Small intestine (tissue), 7 donors: ENCODE measurements around the gene ZNF699. TPM values are rescaled to one million over a fixed set of nuclear protein-coding genes. Genes with fewer than 3 reads are reported as not detected.
"Not testable (repeated sequence)": the region's sequence is repeated elsewhere in the genome, so short reads cannot be mapped to it uniquely, and the experiment has no call there.

Experiments used
- DNase-seq, 2 donors: peaks; one replicate each; pipeline versions ENCODE4 v3.0.0 to v3.0.0-alpha.2; 2013
- FAIRE-seq: peaks from 2 replicates; lab custom pipeline; 2012; peaks lifted over from hg19 to GRCh38; lab: Jason Lieb, UNC
- H3K27ac ChIP-seq, 3 donors: one replicate each; pipeline ENCODE4 v1.5.1; 2013; ENCODE audit warnings: low read length in 2 of 3, mild to moderate bottlenecking in 2 of 3, control low read depth in 1 of 3, inconsistent platforms in 1 of 3, low read depth in 1 of 3, moderate library complexity in 1 of 3
- H3K27me3 ChIP-seq, 3 donors: one replicate each; pipeline ENCODE4 v1.6.1; 2013; ENCODE audit warnings: low read length in 3 of 3, inconsistent platforms in 1 of 3; ENCODE audit not compliant: control insufficient read depth in 3 of 3, insufficient read depth in 3 of 3
- H3K36me3 ChIP-seq, 3 donors: one replicate each; pipeline ENCODE4 v1.6.1; 2013; ENCODE audit warnings: low read length in 3 of 3, inconsistent platforms in 1 of 3, low read depth in 1 of 3, mild to moderate bottlenecking in 1 of 3, moderate library complexity in 1 of 3; ENCODE audit not compliant: control insufficient read depth in 3 of 3, insufficient read depth in 2 of 3
- H3K4me1 ChIP-seq, 3 donors: one replicate each; pipeline ENCODE4 v1.6.1; 2013; ENCODE audit warnings: low read length in 2 of 3, inconsistent platforms in 1 of 3, low read depth in 1 of 3, mild to moderate bottlenecking in 1 of 3, moderate library complexity in 1 of 3; ENCODE audit not compliant: control insufficient read depth in 3 of 3, insufficient read depth in 2 of 3
- H3K4me3 ChIP-seq, 3 donors: one replicate each; pipeline ENCODE4 v1.5.1; 2013; ENCODE audit warnings: low read length in 3 of 3, control low read depth in 1 of 3, inconsistent platforms in 1 of 3, low read depth in 1 of 3, mild to moderate bottlenecking in 1 of 3, moderate library complexity in 1 of 3
- H3K9me3 ChIP-seq, 2 donors: one replicate each; pipeline ENCODE4 v1.6.1; 2013; ENCODE audit warnings: low read depth in 1 of 2, low read length in 1 of 2; ENCODE audit not compliant: control insufficient read depth in 2 of 2, insufficient read depth in 1 of 2
- WGBS, 3 donors: extraction: QIAGEN DNeasy Blood & Tissue Kit; methylation state at CpG; one replicate each; pipeline ENCODE4 v1.1.7; 2013; 5-methylcytosine and 5-hydroxymethylcytosine counted together
- polyA plus RNA-seq, 4 donors: library from polyadenylated mRNA; stranded (reverse) in 3 of 4; unstranded in 1 of 4; fragments of 200-250 nt in 3 of 4; fragments of 120-200 nt in 1 of 4; gene quantifications; one replicate each; pipeline versions ENCODE4 v1.2.1 to v1.2.3, GENCODE V29; 2013
- donor health status: healthy with polysubstance abuse.
- donor health status: control.
- donor health status: control.
- donor health status: Bipolar disorder and iron deficiency.
- donor health status: healthy.

ZNF699 gene
- polyA plus RNA-seq, 4 donors: 0.22 to 3.8 (median 1.4) TPM

- no peak overlapping the region for H3K27ac ChIP-seq
- peaks cover 0 to 54% of the 10 kb centered on the region in 2 donors for H3K9me3 ChIP-seq
- H3K36me3 ChIP-seq: peaks cover 0 to 24% (median 7%) of the 10 kb centered on the region in 3 donors
- H3K27me3 ChIP-seq: no peaks in the 10 kb centered on the region
- FAIRE-seq (no peak), DNase-seq (no peak)
- H3K4me3 ChIP-seq: no peak overlapping the region
- H3K4me1 ChIP-seq: no peaks in the 10 kb centered on the region
Measured at GRCh38 chr19:9329999-9330398, 20.4 kb upstream of the ZNF699 start.

DNA sequence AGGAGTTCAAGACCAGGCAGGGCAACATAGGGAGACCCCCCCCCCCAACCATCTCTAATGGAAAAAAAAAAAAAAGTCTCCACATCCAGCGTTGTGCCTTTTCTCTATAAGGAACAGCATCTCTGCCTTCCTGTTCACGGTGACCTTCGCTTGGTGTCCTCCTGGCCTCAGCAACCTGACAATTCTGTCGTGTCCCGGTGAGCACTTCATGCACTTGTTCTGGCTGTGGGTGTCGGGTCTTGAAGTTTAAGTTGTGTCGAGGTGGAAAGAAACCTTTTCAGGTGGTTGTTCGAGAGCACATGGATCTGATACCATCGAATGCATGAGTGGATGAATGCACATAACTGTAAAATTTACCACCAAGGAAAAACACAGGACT is 14.9 kb upstream of the ZNF699 start:
- Histone ChIP-seq H3K36me3 (peaks cover 0 to 12% (median 0%) of the 10 kb centered on the region in 3 donors), H3K4me3 (peak overlapping the region; percentile 70 to 94 (median 83)), H3K9me3 (peaks cover 0 to 40% of the 10 kb centered on the region in 2 donors), H3K27me3 (no peaks in the 10 kb centered on the region), H3K27ac (peak overlapping the region; percentile 81 to 96 (median 90)), H3K4me1 (peaks cover 0 to 3% (median 2%) of the 10 kb centered on the region in 3 donors)
- FAIRE-seq (no peak), DNase-seq (no peak)
- WGBS, 3 donors: 37 to 66% (median 61%) methylated on average over 9 of the region's 9 CpGs

DNA sequence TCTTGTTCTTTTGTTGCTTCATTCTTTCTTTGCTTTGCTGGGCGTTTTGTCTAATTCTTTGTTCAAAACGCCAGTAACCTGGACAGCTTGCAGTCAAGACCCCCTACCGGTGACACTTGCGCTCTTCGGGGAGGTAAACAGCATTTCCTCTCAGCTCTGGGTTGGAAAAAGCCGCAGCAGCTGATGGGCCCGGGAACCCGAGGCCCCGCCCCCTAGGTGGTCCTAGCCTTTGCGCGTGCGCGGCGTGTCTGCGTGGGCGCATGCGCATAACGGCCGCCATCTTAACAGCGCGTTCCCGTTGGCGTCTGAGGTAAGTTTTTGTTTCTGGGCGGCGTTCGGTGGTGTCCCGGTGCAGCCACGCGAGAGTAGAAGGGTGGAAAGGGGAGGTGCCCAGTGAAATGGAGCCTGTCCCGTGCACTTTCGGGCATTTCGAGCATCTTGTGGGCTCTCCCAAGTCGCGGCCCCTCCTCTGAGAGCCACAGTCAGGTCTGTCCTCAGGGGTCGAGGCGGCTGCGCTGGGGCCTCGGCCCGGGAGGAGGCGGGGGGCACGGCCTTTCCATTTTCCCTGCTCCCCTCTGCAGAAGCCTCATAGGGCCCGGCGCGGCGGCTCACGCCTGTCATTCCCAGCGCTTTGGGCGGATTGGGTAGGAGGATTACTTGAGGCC is 14.4 kb upstream of the ZNF699 start, which contains the start of gene ZNF559:
TSS of gene ZNF559 (plus strand) at position 261 of the 665 bp plus-strand sequence. CDS start 14,371 bp downstream, outside the sequence.
- Histone ChIP-seq H3K4me1 (peaks cover 0 to 3% (median 2%) of the 10 kb centered on the region in 3 donors), H3K27ac (peak within 1 kb of the TSS; percentile 81 to 96 (median 90)), H3K4me3 (peak within 1 kb of the TSS; percentile 70 to 94 (median 83)), H3K27me3 (no peaks in the 10 kb centered on the region), H3K36me3 (peaks cover 0 to 11% (median 0%) of the 10 kb centered on the region in 3 donors), H3K9me3 (peaks cover 0 to 38% of the 10 kb centered on the region in 2 donors)
- WGBS, 3 donors: 1 to 2% (median 1%) methylated on average over 47 to 48 of the region's 48 CpGs
- FAIRE-seq (no peak), DNase-seq (peak; percentile 91 to 96)

DNA sequence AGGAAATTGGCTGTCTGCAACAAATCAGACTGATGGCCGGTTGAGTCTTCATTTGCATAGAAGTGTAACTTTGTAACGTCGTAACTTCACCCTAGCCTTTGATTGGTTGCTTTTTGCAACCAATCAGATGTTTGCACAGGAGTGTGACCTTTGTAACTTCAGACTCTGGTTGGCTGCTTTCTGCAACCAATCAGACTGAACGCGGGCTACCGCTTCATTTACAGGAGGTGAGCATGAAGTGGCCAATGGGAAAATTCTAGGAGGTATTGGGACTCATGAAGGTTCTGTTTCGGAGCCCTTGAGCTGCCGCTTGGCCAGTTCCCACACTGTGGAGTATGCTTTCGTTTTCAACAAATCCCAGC is 13.9 kb upstream of the ZNF699 start:
- WGBS, 3 donors: 0 to 5% (median 2%) methylated on average over 9 of the region's 9 CpGs
- peak in 1 of 2 donors; percentile 82 for DNase-seq
- FAIRE-seq: no peak

GRCh38 chr19:9322201-9322600 is 12.6 kb upstream of the ZNF699 start:
- H3K36me3 ChIP-seq, FAIRE-seq, H3K4me3 ChIP-seq, H3K27me3 ChIP-seq, H3K27ac ChIP-seq, H3K4me1 ChIP-seq, DNase-seq: not testable (repeated sequence)
- H3K9me3 ChIP-seq: peaks cover 0 to 30% of the 10 kb centered on the region in 2 donors
- 90 to 95% (median 95%) methylated on average over 10 of the region's 10 CpGs for WGBS, 3 donors

More for the DNA sequence above, 13.9 kb upstream of the ZNF699 start:
- peak overlapping the region in 2 of 3 donors; percentile 90 to 96 for H3K27ac ChIP-seq
- peaks cover 0 to 37% of the 10 kb centered on the region in 2 donors for H3K9me3 ChIP-seq
- H3K27me3 ChIP-seq: no peaks in the 10 kb centered on the region
- peaks cover 0 to 11% (median 0%) of the 10 kb centered on the region in 3 donors for H3K36me3 ChIP-seq
- peaks cover 0 to 3% (median 2%) of the 10 kb centered on the region in 3 donors for H3K4me1 ChIP-seq
- H3K4me3 ChIP-seq: peak overlapping the region; percentile 56 to 94 (median 83)

GRCh38 chr19:9321756-9322155 is 12.1 kb upstream of the ZNF699 start:
- H3K27ac ChIP-seq, H3K27me3 ChIP-seq, H3K4me1 ChIP-seq, H3K36me3 ChIP-seq, H3K4me3 ChIP-seq, FAIRE-seq, DNase-seq: not testable (repeated sequence)
- H3K9me3 ChIP-seq: peaks cover 0 to 27% of the 10 kb centered on the region in 2 donors
- WGBS, 3 donors: 94 to 98% (median 96%) methylated on average over 7 to 11 of the region's 14 CpGs

- Histone ChIP-seq H3K27ac (no peak overlapping the region), H3K4me1 (peaks cover 0 to 3% (median 2%) of the 10 kb centered on the region in 3 donors), H3K4me3 (no peak overlapping the region), H3K27me3 (no peaks in the 10 kb centered on the region), H3K36me3 (peaks cover 0 to 7% (median 0%) of the 10 kb centered on the region in 3 donors), H3K9me3 (peaks cover 0 to 27% of the 10 kb centered on the region in 2 donors)
- no peak for DNase-seq
- 93 to 95% (median 95%) methylated on average over 17 to 23 of the region's 23 CpGs for WGBS, 3 donors
- no peak for FAIRE-seq
Measured at GRCh38 chr19:9321338-9321737, 11.7 kb upstream of the ZNF699 start.

DNA sequence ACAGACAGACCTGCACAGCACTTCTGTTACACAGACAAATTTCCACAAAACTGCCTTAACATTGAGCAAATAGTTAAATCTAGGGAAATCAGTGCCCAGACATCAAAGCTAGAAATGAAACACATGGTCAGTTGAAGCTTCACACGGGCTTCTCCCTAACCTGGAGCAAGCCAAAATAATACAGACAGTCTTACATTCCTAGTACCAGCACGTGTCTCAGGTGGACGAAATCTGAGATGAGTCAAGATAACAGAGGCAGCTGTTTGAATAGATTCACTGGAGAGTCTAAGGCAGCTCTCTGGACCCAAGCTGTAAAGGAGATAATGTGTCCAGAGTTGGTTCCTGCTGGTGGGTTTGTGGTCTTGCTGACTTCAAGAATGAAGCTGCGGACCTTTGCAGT is 4.1 kb upstream of the ZNF699 start:
- no peak overlapping the region for H3K27ac ChIP-seq
- DNase-seq (no peak), FAIRE-seq (no peak)
- no peaks in the 10 kb centered on the region for H3K4me1 ChIP-seq
- H3K4me3 ChIP-seq: no peak overlapping the region
- WGBS, 3 donors: 64 to 74% (median 73%) methylated on average over 4 of the region's 4 CpGs
- peaks cover 0 to 1% (median 0%) of the 10 kb centered on the region in 3 donors for H3K27me3 ChIP-seq
- H3K36me3 ChIP-seq: no peaks in the 10 kb centered on the region
- H3K9me3 ChIP-seq: peaks cover 0 to 10% of the 10 kb centered on the region in 2 donors
